K562 (cell line): ENCODE data around the gene C11orf91. TPM values are rescaled to one million over a fixed set of nuclear protein-coding genes. Genes with fewer than 3 reads are reported as not detected.

ENCODE experiments used
- CEBPG ChIP-seq, 3 experiments: fragments of 200-800 bp in 1 of 3; sonication (Bioruptor generic) in 1 of 3; sonication (generic) in 1 of 3; formaldehyde crosslinking in 1 of 3; IDR thresholded peaks in 2 of 3; conservative IDR thresholded peaks in 1 of 3; 2 replicates each; pipeline versions ENCODE4 v1.6.1 to v1.8.0; 2016 to 2022; ENCODE audit warnings: missing compliant biosample characterization in 2 of 3, missing genetic modification characterization in 2 of 3, mild to moderate bottlenecking in 1 of 3, missing genetic modification reagents in 1 of 3
- CREM ChIP-seq: IDR thresholded peaks from 2 replicates; pipeline ENCODE4 v1.6.1; 2014; ENCODE audit warnings: antibody characterized with exemption, low read depth
- CTBP1 ChIP-seq: fragments of 450-650 bp; IDR thresholded peaks from 2 replicates; pipeline ENCODE4 v1.6.1; 2016; ENCODE audit warnings: borderline replicate concordance
- DPF2 ChIP-seq: fragments of 450-650 bp; IDR thresholded peaks from 2 replicates; pipeline ENCODE4 v1.6.1; 2016
- FOXA3 ChIP-seq, 2 experiments: fragments of 450-650 bp in 1 of 2; sonication (generic) in 1 of 2; formaldehyde crosslinking; IDR thresholded peaks in 1 of 2; conservative IDR thresholded peaks in 1 of 2; 2 replicates each; pipeline versions ENCODE4 v1.4.0 to v1.8.0; 2020 to 2022; ENCODE audit warnings: mild to moderate bottlenecking in 2 of 2, missing genetic modification reagents in 1 of 2
- HDAC1 ChIP-seq, 2 experiments: fragments of 450-650 bp; IDR thresholded peaks; 2 replicates each; pipeline ENCODE4 v1.6.1; 2016 to 2017; ENCODE audit warnings: inconsistent platforms in 1 of 2, mild to moderate bottlenecking in 1 of 2, moderate library complexity in 1 of 2
- JUND ChIP-seq, 2 experiments: IDR thresholded peaks; 2 replicates in 1 of 2; 3 replicates in 1 of 2; pipeline ENCODE4 v1.6.1; 2011; ENCODE audit warnings: borderline replicate concordance in 2 of 2, low read depth in 2 of 2, low read length in 2 of 2, improper control_type of control experiment in 1 of 2, missing biosample characterization in 1 of 2, missing genetic modification characterization in 1 of 2, missing genetic modification reagents in 1 of 2
- KDM4B ChIP-seq, 2 experiments: fragments of 450-650 bp in 1 of 2; sonication (generic) in 1 of 2; IDR thresholded peaks; 2 replicates each; pipeline ENCODE4 v1.6.1; 2016 to 2017; ENCODE audit warnings: borderline replicate concordance in 2 of 2, antibody characterized with exemption in 1 of 2, low read depth in 1 of 2, mild to moderate bottlenecking in 1 of 2
- MECOM ChIP-seq: fragments of 250-450 bp; sonication (Bioruptor Pico); IDR thresholded peaks from 2 replicates; pipeline ENCODE4 v1.8.0; 2022; ENCODE audit warnings: inconsistent platforms
- PBX2 ChIP-seq, 2 experiments: IDR thresholded peaks in 1 of 2; conservative IDR thresholded peaks in 1 of 2; 2 replicates each; pipeline ENCODE4 v1.6.1; 2016; ENCODE audit warnings: low read depth in 2 of 2, mild to moderate bottlenecking in 1 of 2, missing compliant biosample characterization in 1 of 2, missing genetic modification characterization in 1 of 2, moderate library complexity in 1 of 2
- POLR2G ChIP-seq: fragments of 200-400 bp; formaldehyde crosslinking; IDR thresholded peaks from 2 replicates; pipeline ENCODE4 v1.6.1; 2017; ENCODE audit warnings: low read depth, mild to moderate bottlenecking, antibody characterized with exemption, low read length, moderate library complexity
- SIN3B ChIP-seq: fragments of 450-650 bp; IDR thresholded peaks from 2 replicates; pipeline ENCODE4 v1.6.1; 2017; ENCODE audit warnings: low read depth, mild to moderate bottlenecking, moderate library complexity
- SLC30A9 ChIP-seq: fragments of 250-450 bp; sonication (Bioruptor Pico); IDR thresholded peaks from 2 replicates; pipeline ENCODE4 v1.8.0; 2022; ENCODE audit warnings: mild to moderate bottlenecking, moderate library complexity
- SMARCA4 ChIP-seq: fragments of 450-650 bp; IDR thresholded peaks from 2 replicates; pipeline ENCODE4 v1.6.1; 2016
- SNIP1 ChIP-seq: fragments of 450-650 bp; IDR thresholded peaks from 2 replicates; pipeline ENCODE4 v1.7.1; 2017; ENCODE audit warnings: low read depth, mild to moderate bottlenecking
- USF1 ChIP-seq: sonication (generic); formaldehyde crosslinking; IDR thresholded peaks from 2 replicates; pipeline ENCODE4 v1.9.0; 2022; ENCODE audit warnings: mild to moderate bottlenecking, missing genetic modification reagents
- ZC3H8 ChIP-seq: fragments of 450-650 bp; IDR thresholded peaks from 2 replicates; pipeline ENCODE4 v1.6.1; 2017
- ZNF175 ChIP-seq: fragments of 200-800 bp; sonication (Bioruptor generic); IDR thresholded peaks from 2 replicates; pipeline ENCODE4 v1.6.1; 2016; ENCODE audit warnings: low read depth, mild to moderate bottlenecking, missing genetic modification characterization, missing compliant biosample characterization
- ZNF584 ChIP-seq: fragments of 200-800 bp; sonication (Bioruptor generic); IDR thresholded peaks from 2 replicates; pipeline ENCODE4 v1.6.1; 2016; ENCODE audit warnings: low read depth, mild to moderate bottlenecking, missing genetic modification characterization, missing compliant biosample characterization
- polyA plus RNA-seq, 8 experiments: library from polyadenylated mRNA; depleted of rRNA in 4 of 8; stranded (reverse) in 5 of 8; unstranded in 3 of 8; fragments of >200 nt; fragmentation: Nextera tagmentation in 2 of 8; fragmentation: Illumina TruSeq in 1 of 8; extraction: Ambion mirVana in 2 of 8; extraction: Trizol in 1 of 8; gene quantifications; 2 replicates each; pipeline versions ENCODE4 v1.2.1 to v1.2.3, GENCODE V29; 2011 to 2014; ENCODE audit warnings: inconsistent platforms in 1 of 8, missing spikeins in 1 of 8
- total RNA-seq, 7 experiments: library from RNA; depleted of rRNA in 6 of 7; stranded (reverse); fragments of >200 nt in 6 of 7; fragmentation: Illumina TruSeq in 2 of 7; extraction: Trizol in 2 of 7; gene quantifications; 2 replicates each; pipeline versions ENCODE4 v1.2.1 to v1.2.3, GENCODE V29; 2011 to 2021; ENCODE audit warnings: low replicate concordance in 1 of 7
- TF ChIP-seq, protein P1 (sequence below), 2 experiments: fragments of 450-650 bp in 1 of 2; sonication (generic) in 1 of 2; formaldehyde crosslinking in 1 of 2; IDR thresholded peaks in 1 of 2; conservative IDR thresholded peaks in 1 of 2; 2 replicates each; pipeline versions ENCODE4 v1.6.1 to v1.8.1; 2016 to 2023; ENCODE audit warnings: mild to moderate bottlenecking in 2 of 2, moderate library complexity in 2 of 2, inconsistent platforms in 1 of 2, missing genetic modification reagents in 1 of 2

The C11orf91 gene
- total and polyA plus RNA-seq, 9 of the 15 experiments (the other 6 are each of a cell fraction or from before 2014, with no cell fraction given) = not detected

GRCh38 chr11:33690290-33691065, 10.1 kb downstream of the C11orf91 start (continued):
- TF ChIP-seq USF1 (CRISPR knock-in tag) (no peak), ZNF175 (CRISPR knock-in tag) (peak; percentile 37; the same call in 1 of the 2 replicates), SNIP1 (no peak), DPF2 (peak; percentile 21; the same call in 1 of the 2 replicates), ZC3H8 (no peak), CEBPG (CRISPR knock-in tag; IDR thresholded peaks at IDR 0.05) (no peak), CEBPG (tag; conservative IDR thresholded peaks at IDR 0.05 in 1 of 2, IDR thresholded peaks at IDR 0.05 in 1 of 2) (peak in 1 of 2 experiments; percentile 29; a peak in 1 of 4 replicates), ZNF584 (CRISPR knock-in tag) (0 out of 2 replicates have a peak, but pooled peaks have one; percentile 38), CTBP1 (peak; percentile 23; the same call in 1 of the 2 replicates), HDAC1 (IDR thresholded peaks at IDR 0.05) (peak in 1 of 2 experiments; percentile 57; a peak in 2 of 4 replicates), PBX2 (CRISPR knock-in tag; IDR thresholded peaks at IDR 0.05; ENCODE audit: low read depth) (no peak), PBX2 (tag; conservative IDR thresholded peaks at IDR 0.05; ENCODE audit: low read depth) (no peak), KDM4B (IDR thresholded peaks at IDR 0.05; ENCODE audit: borderline replicate concordance in 2 of 2, low read depth in 1 of 2) (no peak), SLC30A9 (CRISPR knock-in tag) (no peak), SMARCA4 (peak; percentile 25; the same call in 1 of the 2 replicates), CREM (peak; percentile 4; the same call in 1 of the 2 replicates), FOXA3 (CRISPR knock-in tag; conservative IDR thresholded peaks at IDR 0.05 in 1 of 2, IDR thresholded peaks at IDR 0.05 in 1 of 2) (peak in 1 of 2 experiments; percentile 87; a peak in 2 of 4 replicates), POLR2G (no peak), MECOM (CRISPR knock-in tag) (no peak), SIN3B (no peak), JUND (IDR thresholded peaks at IDR 0.05; ENCODE audit: borderline replicate concordance, low read depth, low read length) (0 out of 2 replicates have a peak, but pooled peaks have one; percentile 44), JUND (tag; IDR thresholded peaks at IDR 0.05; ENCODE audit: borderline replicate concordance, low read depth, low read length) (no peak)
- TF ChIP-seq, protein P1, sequence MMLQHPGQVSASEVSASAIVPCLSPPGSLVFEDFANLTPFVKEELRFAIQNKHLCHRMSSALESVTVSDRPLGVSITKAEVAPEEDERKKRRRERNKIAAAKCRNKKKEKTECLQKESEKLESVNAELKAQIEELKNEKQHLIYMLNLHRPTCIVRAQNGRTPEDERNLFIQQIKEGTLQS (IDR thresholded peaks at IDR 0.05) = peak; percentile 56; the same call in 1 of the 2 replicates
- TF ChIP-seq, protein P1 (CRISPR knock-in tag; conservative IDR thresholded peaks at IDR 0.05) = no peak
